ENCODE data around the gene ABHD17A. TPM values are rescaled to one million over a fixed set of nuclear protein-coding genes. Genes with fewer than 3 reads are reported as not detected.
A peak's percentile ranks its signal among the peaks of the same experiment; 100 is the strongest.

The ABHD17A gene
- total and polyA plus RNA-seq, 2 of the 8 experiments (the other 6 are each of a cell fraction or from before 2014, with no cell fraction given) = 41.2 to 87.4 TPM

GRCh38 chr19:1888385-1888784 is 3.1 kb upstream of the ABHD17A start:
- Histone ChIP-seq H3K4me1 (replicated peaks in 1 of 4; ENCODE audit: control insufficient read depth in 3 of 4, insufficient read depth in 4 of 4, low read length in 3 of 4) (peaks cover 3 to 7% (median 4%) of the 10 kb centered on the region in 4 experiments; a peak in 6 of 7 replicates), H3K4ac (replicated peaks; ENCODE audit: insufficient read length, low read depth, low read length) (no peak overlapping the region), H3K9me3 (ENCODE audit: insufficient read depth in 2 of 2, low read depth in 1 of 2, low read length in 1 of 2) (no peaks in the 10 kb centered on the region), H2BK20ac (ENCODE audit: low read length) (no peak overlapping the region), H3K27me3 (replicated peaks in 1 of 4; ENCODE audit: control insufficient read depth in 3 of 4, extremely low read depth in 1 of 4, insufficient read depth in 3 of 4, low read length in 3 of 4) (no peaks in the 10 kb centered on the region; a peak in 2 of 7 replicates), H2AFZ (ENCODE audit: low read length) (no peak overlapping the region), H4K8ac (ENCODE audit: extremely low read depth, insufficient read depth, low read length) (peak overlapping the region; percentile 68), H3K9ac (replicated peaks in 1 of 4; ENCODE audit: extremely low read depth in 1 of 4, low read depth in 3 of 4, low read length in 3 of 4) (no peak overlapping the region), H3K23ac (ENCODE audit: insufficient read length) (no peak overlapping the region), H2AK5ac (ENCODE audit: low read depth, low read length) (0 out of 2 replicates have a peak overlapping the region, but pooled peaks have one; percentile 24), H2BK12ac (ENCODE audit: low read depth, low read length) (peak overlapping the region; percentile 60; the same call in 1 of the 2 replicates), H3K27ac (ENCODE audit: low read depth, low read length) (no peak overlapping the region), H3K23me2 (ENCODE audit: low read depth, low read length) (peaks cover 6% of the 10 kb centered on the region; the same call in 1 of the 2 replicates), H3K36me3 (ENCODE audit: control insufficient read depth in 2 of 4, insufficient read depth in 4 of 4, low read length in 3 of 4) (no peaks in the 10 kb centered on the region), H4K91ac (replicated peaks; ENCODE audit: insufficient read length, low read length) (no peak overlapping the region), H3K56ac (replicated peaks; ENCODE audit: insufficient read length, low read depth, low read length) (no peak overlapping the region), H3K18ac (ENCODE audit: extremely low read depth, low read length) (no peak overlapping the region), H3K79me2 (ENCODE audit: control insufficient read depth in 1 of 2, insufficient read depth in 2 of 2, low read length in 2 of 2) (peaks cover 7 to 16% of the 10 kb centered on the region in 2 experiments; a peak in 3 of 4 replicates), H3K4me2 (ENCODE audit: insufficient read depth in 1 of 2, low read depth in 2 of 2, low read length in 2 of 2) (no peak overlapping the region), H3K4me3 (ENCODE audit: extremely low read depth in 1 of 4, insufficient read depth in 2 of 4, low read depth in 3 of 4, low read length in 4 of 4) (no peak overlapping the region), H2BK120ac (replicated peaks; ENCODE audit: low read depth, low read length) (no peak overlapping the region), H2BK15ac (ENCODE audit: low read length) (no peak overlapping the region), H4K5ac (ENCODE audit: insufficient read length, low read depth, low read length) (no peak overlapping the region), H4K20me1 (replicated peaks in 1 of 2; ENCODE audit: control insufficient read depth in 1 of 2, insufficient read depth in 2 of 2, low read length in 2 of 2) (peaks cover 8% of the 10 kb centered on the region in 2 experiments), H3K79me1 (ENCODE audit: low read depth, low read length) (peaks cover 10% of the 10 kb centered on the region), H2BK5ac (ENCODE audit: low read depth, low read length) (no peak overlapping the region), H3K14ac (ENCODE audit: insufficient read length) (no peak overlapping the region)
- no peak for DNase-seq (ENCODE audit: low read depth in 1 of 2, low spot score in 2 of 2)
- POLR2A ChIA-PET (ENCODE audit: partially characterized antibody) = interaction anchor here (1.0 to 2.9 kb wide), 4 partner anchors 9 to 23 kb away, joined by 3 to 9 read pairs (median 4); partner anchors contain the start of genes ADAT3 and SCAMP4
- CTCF ChIA-PET (ENCODE audit: partially characterized antibody) = interaction anchor here (1.4 to 2.4 kb wide), 2 partner anchors 10 to 12 kb away, joined by 3 to 7 read pairs; no protein-coding TSS in a partner anchor
- FAIRE-seq = no peak
- 90% methylated on average over 5 of the region's 5 CpGs; no CpG with 5 or more reads in 1 of the 2 experiments for WGBS, 2 experiments (ENCODE audit: extremely low coverage in 1 of 2, insufficient coverage in 1 of 2, insufficient read length in 1 of 2, insufficient replicate concordance in 2 of 2, low coverage in 1 of 2, low lambda C conversion rate in 2 of 2, missing lambda C conversion rate in 1 of 2)
- TF ChIP-seq TAF1 (IDR thresholded peaks at IDR 0.05; ENCODE audit: low read depth, low read length) (no peak), CEBPB (IDR thresholded peaks at IDR 0.05; ENCODE audit: low read depth, low read length) (no peak), CBX8 (IDR thresholded peaks at IDR 0.05; ENCODE audit: borderline replicate concordance, low read depth, low read length) (no peak), KDM1A (IDR thresholded peaks at IDR 0.05; ENCODE audit: borderline replicate concordance, low read length) (no peak), PHF8 (conservative IDR thresholded peaks at IDR 0.05; ENCODE audit: low read depth, low read length) (no peak), TEAD4 (IDR thresholded peaks at IDR 0.05; ENCODE audit: low read depth, low read length) (no peak), EGR1 (IDR thresholded peaks at IDR 0.05; ENCODE audit: borderline replicate concordance, low read depth, low read length) (no peak), RBBP5 (IDR thresholded peaks at IDR 0.05; ENCODE audit: borderline replicate concordance, low read depth, low read length) (no peak), GTF2F1 (IDR thresholded peaks at IDR 0.05; ENCODE audit: borderline replicate concordance, low read depth, low read length) (no peak), TCF12 (IDR thresholded peaks at IDR 0.05; ENCODE audit: low read depth, low read length) (no peak), CREB1 (IDR thresholded peaks at IDR 0.05) (no peak), SUZ12 (IDR thresholded peaks at IDR 0.05; ENCODE audit: low read length) (no peak), CHD1 (IDR thresholded peaks at IDR 0.05; ENCODE audit: low read depth, low read length) (no peak)
